HCT116 (cell line): Measurements from ENCODE around the gene ISOC2. TPM values are rescaled to one million over a fixed set of nuclear protein-coding genes. Genes with fewer than 3 reads are reported as not detected.
A peak's percentile ranks its signal among the peaks of the same experiment; 100 is the strongest.

Experiments used
- ATAC-seq: fragments of 200-7000 bp; cut with Tn5 transposase; 2 replicates; pipeline ENCODE4 v1.9.1; 2020; ENCODE audit warnings: mild to moderate bottlenecking, moderate library complexity
- BruUV-seq: library from RNA; stranded (reverse); fragments of 400-500 nt; replicated peaks from 2 replicates; lab custom pipeline; 2021; lab: Mats Ljungman, UMichigan
- CTCF ChIA-PET: fragments of 300-600 bp; sonication (Branson Sonifier 250); formaldehyde crosslinking; loops from one replicate; lab custom pipeline; 2021; ENCODE audit warnings: antibody characterized with exemption; lab: Charles Lee
- POLR2A ChIA-PET: fragments of 300-600, 350-600 bp; sonication (Branson Sonifier 250); formaldehyde crosslinking; loops from one replicate; lab custom pipeline; 2021; ENCODE audit warnings: antibody characterized with exemption; lab: Charles Lee
- RAD21 ChIA-PET, 2 experiments: fragments of 300-600 bp; sonication (Branson Sonifier 250); formaldehyde crosslinking; loops; one replicate each; lab custom pipeline; 2023; ENCODE audit warnings: low total read pairs in 2 of 2; ENCODE audit not compliant: uncharacterized antibody in 2 of 2, unreplicated experiment in 2 of 2, low non-redundant PET in 1 of 2; lab: Charles Lee
- DNase-seq: peaks from one replicate; pipeline ENCODE4 v3.0.0-alpha.2; 2010; ENCODE audit warnings: low read depth, low spot score
- H2AFZ ChIP-seq: fragments of 200-600 bp; shearing (Covaris generic), sonication (generic); 2 replicates; pipeline ENCODE4 v1.6.1; 2017; ENCODE audit warnings: low read depth, mixed run types, mixed read lengths, antibody characterized with exemption, low read length; ENCODE audit not compliant: poor library complexity, severe bottlenecking
- H3K27ac ChIP-seq: 2 replicates; pipeline ENCODE4 v1.5.1; 2012; ENCODE audit warnings: low read depth, low read length
- H3K27me3 ChIP-seq: fragments of 200-600 bp; sonication (generic); 2 replicates; pipeline ENCODE4 v1.6.1; 2016; ENCODE audit warnings: mixed run types, low read length, mixed read lengths; ENCODE audit not compliant: insufficient read depth
- H3K36me3 ChIP-seq, 2 experiments: fragments of 200-500 bp in 1 of 2; fragments of 200-600 bp in 1 of 2; sonication (Bioruptor generic) in 1 of 2; sonication (generic) in 1 of 2; 2 replicates each; pipeline versions ENCODE4 v1.5.1 to v1.6.1; 2014 to 2016; ENCODE audit warnings: low read length in 2 of 2, inconsistent platforms in 1 of 2, mixed read lengths in 1 of 2, mixed run types in 1 of 2; ENCODE audit not compliant: insufficient read depth in 2 of 2, control insufficient read depth in 1 of 2
- H3K4me1 ChIP-seq, 2 experiments: fragments of 200-600 bp in 1 of 2; sonication (generic) in 1 of 2; 2 replicates each; pipeline versions ENCODE4 v1.5.1 to v1.6.1; 2012 to 2017; ENCODE audit warnings: low read length in 2 of 2, inconsistent platforms in 1 of 2, mild to moderate bottlenecking in 1 of 2, mixed read lengths in 1 of 2, mixed run types in 1 of 2, moderate library complexity in 1 of 2; ENCODE audit not compliant: insufficient read depth in 2 of 2, control insufficient read depth in 1 of 2
- H3K4me2 ChIP-seq: fragments of 200-600 bp; sonication (generic); 2 replicates; pipeline ENCODE4 v1.6.1; 2017; ENCODE audit warnings: mixed run types, low read length, mixed read lengths
- H3K4me3 ChIP-seq, 2 experiments: fragments of 200-600 bp in 1 of 2; sonication (generic) in 1 of 2; replicated peaks in 1 of 2; 2 replicates each; pipeline ENCODE4 v1.5.1; 2011 to 2016; ENCODE audit warnings: low read length in 2 of 2, control low read depth in 1 of 2, low read depth in 1 of 2, mild to moderate bottlenecking in 1 of 2, mixed read lengths in 1 of 2, mixed run types in 1 of 2
- H3K79me2 ChIP-seq: fragments of 200-600 bp; sonication (generic); 2 replicates; pipeline ENCODE4 v1.6.1; 2017; ENCODE audit warnings: mild to moderate bottlenecking, mixed run types, low read length, moderate library complexity, mixed read lengths; ENCODE audit not compliant: insufficient read depth
- H3K9ac ChIP-seq: fragments of 200-600 bp; sonication (generic); 2 replicates; pipeline ENCODE4 v1.6.1; 2016; ENCODE audit warnings: low read length, mixed read lengths
- H3K9me2 ChIP-seq: fragments of 200-600 bp; sonication (generic), shearing (Covaris generic); 2 replicates; pipeline ENCODE4 v1.6.1; 2017; ENCODE audit warnings: mixed run types, mild to moderate bottlenecking, moderate library complexity; ENCODE audit not compliant: insufficient read depth
- H3K9me3 ChIP-seq, 2 experiments: fragments of 200-500 bp in 1 of 2; fragments of 200-600 bp in 1 of 2; sonication (Bioruptor generic) in 1 of 2; sonication (generic) in 1 of 2; 2 replicates each; pipeline ENCODE4 v1.6.1; 2014 to 2017; ENCODE audit warnings: low read length in 2 of 2, mixed read lengths in 2 of 2, inconsistent platforms in 1 of 2, low read depth in 1 of 2, mild to moderate bottlenecking in 1 of 2, mixed run types in 1 of 2, moderate library complexity in 1 of 2; ENCODE audit not compliant: control insufficient read depth in 1 of 2, insufficient read depth in 1 of 2
- H4K20me1 ChIP-seq: fragments of 200-600 bp; sonication (generic), shearing (Covaris generic); 2 replicates; pipeline ENCODE4 v1.6.1; 2017; ENCODE audit warnings: mixed run types, mild to moderate bottlenecking, moderate library complexity; ENCODE audit not compliant: insufficient read depth
- CBX3 ChIP-seq: IDR thresholded peaks from 2 replicates; pipeline ENCODE4 v1.6.1; 2012; ENCODE audit warnings: low read depth
- CTCF ChIP-seq, 3 experiments: fragments of 200-600 bp in 1 of 3; sonication (generic) in 1 of 3; IDR thresholded peaks in 2 of 3; conservative IDR thresholded peaks in 1 of 3; 2 replicates each; pipeline ENCODE4 v1.5.1; 2012 to 2017; ENCODE audit warnings: low read depth in 2 of 3, low read length in 2 of 3, antibody characterized with exemption in 1 of 3, borderline replicate concordance in 1 of 3, control low read depth in 1 of 3, mild to moderate bottlenecking in 1 of 3, mixed read lengths in 1 of 3, mixed run types in 1 of 3, moderate library complexity in 1 of 3; ENCODE audit not compliant: insufficient read depth in 1 of 3
- EZH2 ChIP-seq: fragments of 200-600 bp; sonication (generic); IDR thresholded peaks from 2 replicates; pipeline ENCODE4 v1.6.1; 2017; ENCODE audit warnings: antibody characterized with exemption, mixed run types
- FOSL1 ChIP-seq: IDR thresholded peaks from 2 replicates; pipeline ENCODE4 v1.6.1; 2012; ENCODE audit warnings: low read depth
- JUND ChIP-seq: IDR thresholded peaks from 2 replicates; pipeline ENCODE4 v1.6.1; 2012
- POLR2A ChIP-seq: IDR thresholded peaks from 2 replicates; pipeline ENCODE4 v1.7.0; 2011; ENCODE audit warnings: borderline replicate concordance; ENCODE audit not compliant: insufficient read depth, insufficient read length; ENCODE audit errors: extremely low read depth
- POLR2AphosphoS5 ChIP-seq: IDR thresholded peaks from 2 replicates; pipeline ENCODE4 v1.6.1; 2011; ENCODE audit warnings: mild to moderate bottlenecking, low read depth, low read length, moderate library complexity
- SIN3A ChIP-seq: IDR thresholded peaks from 2 replicates; pipeline ENCODE4 v1.6.1; 2012; ENCODE audit warnings: low read depth
- SP1 ChIP-seq: IDR thresholded peaks from 2 replicates; pipeline ENCODE4 v1.6.1; 2012; ENCODE audit warnings: low read depth
- TCF7L2 ChIP-seq: IDR thresholded peaks from 2 replicates; pipeline ENCODE4 v1.7.0; 2011; ENCODE audit warnings: borderline replicate concordance, inconsistent platforms; ENCODE audit not compliant: insufficient read depth, insufficient read length; ENCODE audit errors: extremely low read depth
- YY1 ChIP-seq: IDR thresholded peaks from 2 replicates; pipeline ENCODE4 v1.6.1; 2011; ENCODE audit warnings: low read length, low read depth, moderate library complexity, mild to moderate bottlenecking; ENCODE audit not compliant: insufficient replicate concordance; ENCODE audit errors: extremely low read depth
- ZFX ChIP-seq: fragments of 450-650 bp; IDR thresholded peaks from 2 replicates; pipeline ENCODE4 v1.6.1; 2017
- ZNF274 ChIP-seq: fragments of 200-500 bp; sonication (Bioruptor generic); IDR thresholded peaks from 2 replicates; pipeline ENCODE4 v1.6.1; 2014; ENCODE audit warnings: mild to moderate bottlenecking, low read depth, low read length, inconsistent platforms
- intact Hi-C: fragments of 100-400 bp; cut with micrococcal nuclease; formaldehyde crosslinking; loops from 2 replicates; pipeline ENCODE4 v1.10.0; 2022
- total RNA-seq: library from RNA; stranded (reverse); gene quantifications from one replicate; pipeline ENCODE4 v1.2.1, GENCODE V29; 2021; ENCODE audit not compliant: unreplicated experiment
- TF ChIP-seq, protein P1 (sequence below): IDR thresholded peaks from 2 replicates; pipeline ENCODE4 v1.6.1; 2012
- TF ChIP-seq, protein P2 (sequence below): IDR thresholded peaks from 2 replicates; pipeline ENCODE4 v1.6.1; 2012; ENCODE audit warnings: low read depth
- TF ChIP-seq, protein P3 (sequence below): IDR thresholded peaks from 2 replicates; pipeline ENCODE4 v1.6.1; 2011; ENCODE audit warnings: mild to moderate bottlenecking, low read length, moderate library complexity; ENCODE audit not compliant: insufficient replicate concordance; ENCODE audit errors: extremely low read depth
- TF ChIP-seq, protein P4 (sequence below): IDR thresholded peaks from 2 replicates; pipeline ENCODE4 v1.6.1; 2012

The ISOC2 gene
- total RNA-seq, 1 experiment from 2014 or later: 56.8 TPM

- ATAC-seq: peak; percentile 33
- ChIA-PET POLR2A (interaction anchor here (1.1 to 1.5 kb wide), 2 partner anchors 138 to 156 kb away, joined by 3 to 4 read pairs; partner anchors contain the start of gene ZNF784), RAD21 (interaction anchor here (0.8 to 1.1 kb wide), 2 partner anchors 36 kb away, joined by 3 read pairs; no protein-coding TSS in a partner anchor), CTCF (interaction anchor here (0.7 to 2.3 kb wide), 10 partner anchors 8 to 302 kb away, joined by 3 to 17 read pairs (median 4); partner anchors contain the start of genes DNAAF3, ZNF628 and ZNF865)
- Histone ChIP-seq H3K9me2 (no peaks in the 10 kb centered on the region), H3K79me2 (peaks cover 28% of the 10 kb centered on the region), H3K4me1 (peaks cover 13 to 36% of the 10 kb centered on the region in 2 experiments; a peak in 3 of 4 replicates), H3K36me3 (peaks cover 0 to 11% of the 10 kb centered on the region in 2 experiments; a peak in 2 of 4 replicates), H4K20me1 (no peaks in the 10 kb centered on the region), H2AFZ (no peak overlapping the region), H3K27me3 (no peaks in the 10 kb centered on the region), H3K4me2 (peak overlapping the region; percentile 67), H3K4me3 (no peak overlapping the region), H3K9me3 (no peaks in the 10 kb centered on the region), H3K9ac (peak overlapping the region; percentile 42), H3K27ac (peak overlapping the region; percentile 24; the same call in 1 of the 2 replicates)
- DNase-seq: no peak
- intact Hi-C loops: no loop called here
- BruUV-seq: no TSS peak
- TF ChIP-seq, protein P1, sequence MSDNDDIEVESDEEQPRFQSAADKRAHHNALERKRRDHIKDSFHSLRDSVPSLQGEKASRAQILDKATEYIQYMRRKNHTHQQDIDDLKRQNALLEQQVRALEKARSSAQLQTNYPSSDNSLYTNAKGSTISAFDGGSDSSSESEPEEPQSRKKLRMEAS: peak; percentile 18; the same call in 1 of the 2 replicates
- no peak for TF ChIP-seq SIN3A
- no peak for TF ChIP-seq SP1
- TF ChIP-seq, protein P2, sequence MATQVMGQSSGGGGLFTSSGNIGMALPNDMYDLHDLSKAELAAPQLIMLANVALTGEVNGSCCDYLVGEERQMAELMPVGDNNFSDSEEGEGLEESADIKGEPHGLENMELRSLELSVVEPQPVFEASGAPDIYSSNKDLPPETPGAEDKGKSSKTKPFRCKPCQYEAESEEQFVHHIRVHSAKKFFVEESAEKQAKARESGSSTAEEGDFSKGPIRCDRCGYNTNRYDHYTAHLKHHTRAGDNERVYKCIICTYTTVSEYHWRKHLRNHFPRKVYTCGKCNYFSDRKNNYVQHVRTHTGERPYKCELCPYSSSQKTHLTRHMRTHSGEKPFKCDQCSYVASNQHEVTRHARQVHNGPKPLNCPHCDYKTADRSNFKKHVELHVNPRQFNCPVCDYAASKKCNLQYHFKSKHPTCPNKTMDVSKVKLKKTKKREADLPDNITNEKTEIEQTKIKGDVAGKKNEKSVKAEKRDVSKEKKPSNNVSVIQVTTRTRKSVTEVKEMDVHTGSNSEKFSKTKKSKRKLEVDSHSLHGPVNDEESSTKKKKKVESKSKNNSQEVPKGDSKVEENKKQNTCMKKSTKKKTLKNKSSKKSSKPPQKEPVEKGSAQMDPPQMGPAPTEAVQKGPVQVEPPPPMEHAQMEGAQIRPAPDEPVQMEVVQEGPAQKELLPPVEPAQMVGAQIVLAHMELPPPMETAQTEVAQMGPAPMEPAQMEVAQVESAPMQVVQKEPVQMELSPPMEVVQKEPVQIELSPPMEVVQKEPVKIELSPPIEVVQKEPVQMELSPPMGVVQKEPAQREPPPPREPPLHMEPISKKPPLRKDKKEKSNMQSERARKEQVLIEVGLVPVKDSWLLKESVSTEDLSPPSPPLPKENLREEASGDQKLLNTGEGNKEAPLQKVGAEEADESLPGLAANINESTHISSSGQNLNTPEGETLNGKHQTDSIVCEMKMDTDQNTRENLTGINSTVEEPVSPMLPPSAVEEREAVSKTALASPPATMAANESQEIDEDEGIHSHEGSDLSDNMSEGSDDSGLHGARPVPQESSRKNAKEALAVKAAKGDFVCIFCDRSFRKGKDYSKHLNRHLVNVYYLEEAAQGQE: no peak
- no peak for TF ChIP-seq ZFX
- TF ChIP-seq TCF7L2: no peak
- TF ChIP-seq, protein P3, sequence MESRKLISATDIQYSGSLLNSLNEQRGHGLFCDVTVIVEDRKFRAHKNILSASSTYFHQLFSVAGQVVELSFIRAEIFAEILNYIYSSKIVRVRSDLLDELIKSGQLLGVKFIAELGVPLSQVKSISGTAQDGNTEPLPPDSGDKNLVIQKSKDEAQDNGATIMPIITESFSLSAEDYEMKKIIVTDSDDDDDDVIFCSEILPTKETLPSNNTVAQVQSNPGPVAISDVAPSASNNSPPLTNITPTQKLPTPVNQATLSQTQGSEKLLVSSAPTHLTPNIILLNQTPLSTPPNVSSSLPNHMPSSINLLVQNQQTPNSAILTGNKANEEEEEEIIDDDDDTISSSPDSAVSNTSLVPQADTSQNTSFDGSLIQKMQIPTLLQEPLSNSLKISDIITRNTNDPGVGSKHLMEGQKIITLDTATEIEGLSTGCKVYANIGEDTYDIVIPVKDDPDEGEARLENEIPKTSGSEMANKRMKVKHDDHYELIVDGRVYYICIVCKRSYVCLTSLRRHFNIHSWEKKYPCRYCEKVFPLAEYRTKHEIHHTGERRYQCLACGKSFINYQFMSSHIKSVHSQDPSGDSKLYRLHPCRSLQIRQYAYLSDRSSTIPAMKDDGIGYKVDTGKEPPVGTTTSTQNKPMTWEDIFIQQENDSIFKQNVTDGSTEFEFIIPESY: no peak
- TF ChIP-seq CTCF (IDR thresholded peaks at IDR 0.05 in 2 of 3, conservative IDR thresholded peaks at IDR 0.05 in 1 of 3; ENCODE audit: borderline replicate concordance in 1 of 3, insufficient read depth in 1 of 3, low read depth in 2 of 3, low read length in 2 of 3): no peak; a peak in 1 of 6 replicates
- TF ChIP-seq ZNF274: no peak
- TF ChIP-seq CBX3: no peak
- TF ChIP-seq POLR2A: no peak
- no peak for TF ChIP-seq YY1
- no peak for TF ChIP-seq EZH2
- peak; percentile 14 for TF ChIP-seq POLR2AphosphoS5
- TF ChIP-seq, protein P4, sequence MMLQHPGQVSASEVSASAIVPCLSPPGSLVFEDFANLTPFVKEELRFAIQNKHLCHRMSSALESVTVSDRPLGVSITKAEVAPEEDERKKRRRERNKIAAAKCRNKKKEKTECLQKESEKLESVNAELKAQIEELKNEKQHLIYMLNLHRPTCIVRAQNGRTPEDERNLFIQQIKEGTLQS: no peak
- TF ChIP-seq FOSL1: no peak
- TF ChIP-seq JUND: no peak
Measured at GRCh38 chr19:55468054-55468393, 6.6 kb upstream of the ISOC2 start.
